Endothelial cell of umbilical vein (primary cell): ENCODE data around the gene STIM1. TPM values are rescaled to one million over a fixed set of nuclear protein-coding genes. Genes with fewer than 3 reads are reported as not detected.

Experiments used
- BruUV-seq: library from RNA; stranded (reverse); fragments of 400-500 nt; replicated peaks from 2 replicates; lab custom pipeline; 2021; lab: Mats Ljungman, UMichigan
- CTCF ChIA-PET: fragments of 300-600, 350-600 bp; sonication (Branson Sonifier 250); formaldehyde crosslinking; loops from one replicate; lab custom pipeline; 2021; ENCODE audit warnings: antibody characterized with exemption, inconsistent platforms; lab: Charles Lee
- POLR2A ChIA-PET: fragments of 300-600, 350-600 bp; sonication (Branson Sonifier 250); formaldehyde crosslinking; loops from one replicate; lab custom pipeline; 2021; ENCODE audit warnings: antibody characterized with exemption, inconsistent platforms; lab: Charles Lee
- DNase-seq: peaks from one replicate; pipeline ENCODE4 v3.0.0-alpha.2; 2011; ENCODE audit warnings: low read depth, low spot score
- FAIRE-seq: peaks from 2 replicates; lab custom pipeline; 2011; peaks lifted over from hg19 to GRCh38; lab: Jason Lieb, UNC
- H2AFZ ChIP-seq: 2 replicates; pipeline ENCODE4 v1.6.0; 2012; ENCODE audit warnings: low read depth, low read length, control low read depth, inconsistent platforms
- H3K27ac ChIP-seq: 2 replicates; pipeline ENCODE4 v1.5.1; 2011; ENCODE audit warnings: low read depth, mild to moderate bottlenecking, control low read depth, low read length, moderate library complexity; ENCODE audit not compliant: insufficient read depth
- H3K27me3 ChIP-seq, 2 experiments: 2 replicates each; pipeline versions ENCODE4 v1.6.0 to v1.6.1; 2011; ENCODE audit warnings: low read length in 2 of 2, mixed read lengths in 1 of 2; ENCODE audit not compliant: control insufficient read depth in 2 of 2, insufficient read depth in 2 of 2
- H3K36me3 ChIP-seq, 2 experiments: 2 replicates in 1 of 2; 3 replicates in 1 of 2; pipeline ENCODE4 v1.5.1; 2011; ENCODE audit warnings: low read length in 2 of 2, mild to moderate bottlenecking in 1 of 2, moderate library complexity in 1 of 2; ENCODE audit not compliant: control insufficient read depth in 2 of 2, insufficient read depth in 2 of 2; ENCODE audit errors: extremely low read depth in 1 of 2
- H3K4me1 ChIP-seq: 3 replicates; pipeline ENCODE4 v1.5.1; 2011; ENCODE audit warnings: mild to moderate bottlenecking, low read length; ENCODE audit not compliant: control insufficient read depth, insufficient read depth; ENCODE audit errors: extremely low read depth
- H3K4me2 ChIP-seq: 2 replicates; pipeline ENCODE4 v1.6.1; 2011; ENCODE audit warnings: low read length, control low read depth, mixed read lengths; ENCODE audit not compliant: insufficient read depth
- H3K4me3 ChIP-seq, 3 experiments: fragments of 200-600 bp in 1 of 3; sonication (generic), shearing (Covaris generic) in 1 of 3; replicated peaks in 1 of 3; 2 replicates each; pipeline ENCODE4 v1.5.1; 2011 to 2016; ENCODE audit warnings: control low read depth in 3 of 3, low read length in 3 of 3, mild to moderate bottlenecking in 2 of 3, inconsistent platforms in 1 of 3, low read depth in 1 of 3, moderate library complexity in 1 of 3; ENCODE audit not compliant: insufficient read depth in 1 of 3
- H3K79me2 ChIP-seq: 2 replicates; pipeline ENCODE4 v1.6.0; 2012; ENCODE audit warnings: low read length, inconsistent platforms; ENCODE audit not compliant: control insufficient read depth, insufficient read depth
- H3K9ac ChIP-seq: replicated peaks from 2 replicates; pipeline ENCODE3; 2011; ENCODE audit warnings: low read length, control low read depth; ENCODE audit not compliant: insufficient read depth; ENCODE audit errors: extremely low read depth
- H3K9me1 ChIP-seq: replicated peaks from 3 replicates; pipeline ENCODE4 v1.6.0; 2011; ENCODE audit warnings: mild to moderate bottlenecking, low read length; ENCODE audit not compliant: control insufficient read depth, insufficient read depth; ENCODE audit errors: extremely low read depth
- H3K9me3 ChIP-seq: replicated peaks from 2 replicates; pipeline ENCODE4 v1.5.1; 2012; ENCODE audit warnings: low read length, inconsistent platforms; ENCODE audit not compliant: control insufficient read depth, insufficient read depth
- H4K20me1 ChIP-seq: replicated peaks from 2 replicates; pipeline ENCODE3; 2011; ENCODE audit warnings: mild to moderate bottlenecking, low read length; ENCODE audit not compliant: control insufficient read depth, insufficient read depth; ENCODE audit errors: extremely low read depth
- CTCF ChIP-seq, 2 donors: IDR thresholded peaks; 1 replicate in 1 of 2; 2 replicates in 1 of 2; pipeline ENCODE4 v1.5.1; 2011; ENCODE audit warnings: low read length in 2 of 2, mild to moderate bottlenecking in 2 of 2, moderate library complexity in 2 of 2, control low read depth in 1 of 2, inconsistent platforms in 1 of 2, low read depth in 1 of 2; ENCODE audit not compliant: insufficient read depth in 1 of 2; ENCODE audit errors: extremely low read depth in 1 of 2
- EZH2 ChIP-seq: IDR thresholded peaks from 2 replicates; pipeline ENCODE4 v1.6.1; 2012; ENCODE audit warnings: borderline replicate concordance, low read depth, mild to moderate bottlenecking, moderate library complexity, low read length, inconsistent platforms; ENCODE audit not compliant: severe bottlenecking
- FOS ChIP-seq: IDR thresholded peaks from 2 replicates; pipeline ENCODE4 v1.6.1; 2011; ENCODE audit warnings: mild to moderate bottlenecking, low read length, moderate library complexity, borderline replicate concordance; ENCODE audit not compliant: insufficient read depth
- GATA2 ChIP-seq: IDR thresholded peaks from 2 replicates; pipeline ENCODE4 v1.7.0; 2011; ENCODE audit warnings: low read depth, mild to moderate bottlenecking, moderate library complexity, mixed read lengths, low read length; ENCODE audit not compliant: insufficient read length, insufficient read depth
- MAX ChIP-seq: IDR thresholded peaks from 2 replicates; pipeline ENCODE4 v1.6.1; 2011; ENCODE audit not compliant: insufficient read depth, insufficient read length
- POLR2AphosphoS5 ChIP-seq: IDR thresholded peaks from 2 replicates; pipeline ENCODE4 v1.6.1; 2012; ENCODE audit warnings: low read depth, mild to moderate bottlenecking, control low read depth, low read length, moderate library complexity; ENCODE audit not compliant: insufficient read depth
- dilution Hi-C: fragments of 300-500 bp; cut with MboI; formaldehyde crosslinking; loops from one replicate; pipeline ENCODE4 v1.15.0; 2019; ENCODE audit warnings: low sequenced_read_pairs; ENCODE audit not compliant: extremely low pct_ligation_motif_present
- intact Hi-C: fragments of 100-400 bp; cut with micrococcal nuclease; formaldehyde crosslinking; loops from one replicate; pipeline ENCODE4 v1.10.0; 2022
- polyA plus RNA-seq, 4 experiments: library from polyadenylated mRNA; depleted of rRNA in 3 of 4; stranded (reverse) in 3 of 4; unstranded in 1 of 4; fragments of >200 nt; gene quantifications; 2 replicates each; pipeline versions ENCODE4 v1.2.1 to v1.2.3, GENCODE V29; 2011 to 2012; ENCODE audit warnings: missing spikeins in 1 of 4
- total RNA-seq: library from RNA; stranded (reverse); gene quantifications from 2 replicates; pipeline ENCODE4 v1.2.3, GENCODE V29; 2021

STIM1 gene
- total and polyA plus RNA-seq, 2 donors (not counting 3 experiments of a cell fraction or from before 2014, with no cell fraction given), result 32.7 to 33.4 TPM

- H4K20me1 ChIP-seq, result no peaks in the 10 kb centered on the region
- dilution Hi-C loops, result no loop called here
- POLR2A ChIA-PET, result no interaction called here
- no peak overlapping the region for H2AFZ ChIP-seq
- H3K9me3 ChIP-seq, result no peaks in the 10 kb centered on the region
- no peak overlapping the region for H3K4me3 ChIP-seq
- H3K36me3 ChIP-seq, result no peaks in the 10 kb centered on the region
- no peak for TF ChIP-seq GATA2
- TF ChIP-seq POLR2AphosphoS5, result no peak
- TF ChIP-seq MAX, result no peak
- TF ChIP-seq EZH2, result no peak
- TF ChIP-seq FOS, result no peak
- no peak for TF ChIP-seq CTCF (IDR thresholded peaks at IDR 0.05; ENCODE audit: extremely low read depth in 1 of 2, insufficient read depth in 1 of 2, low read depth in 1 of 2, low read length in 2 of 2)
- H3K9me1 ChIP-seq, result no peaks in the 10 kb centered on the region
- BruUV-seq, result no TSS peak
- H3K9ac ChIP-seq, result no peak overlapping the region
- H3K79me2 ChIP-seq, result no peaks in the 10 kb centered on the region
- CTCF ChIA-PET, result interaction anchor here (0.9 to 6.7 kb wide), 3 partner anchors 13 to 205 kb away, joined by 3 to 38 read pairs (median 5); partner anchors contain the start of genes RHOG and STIM1
- no peak overlapping the region for H3K4me2 ChIP-seq
- peaks cover 3% of the 10 kb centered on the region for H3K4me1 ChIP-seq
- intact Hi-C loops, result no loop called here
- H3K27ac ChIP-seq, result no peak overlapping the region
- FAIRE-seq (no peak), DNase-seq (peak; percentile 27)
- H3K27me3 ChIP-seq, result no peaks in the 10 kb centered on the region
Measured at GRCh38 chr11:4044976-4045646, 189.6 kb downstream of the STIM1 start.
